Tibial nerve (tissue), 4 donors: ENCODE results near the gene LHX1. TPM values are rescaled to one million over a fixed set of nuclear protein-coding genes. Genes with fewer than 3 reads are reported as not detected.

Experiments used
- DNase-seq, 2 donors: peaks; one replicate each; pipeline ENCODE4 v3.0.0-alpha.2; 2019; ENCODE audit warnings: low spot score in 2 of 2
- H3K27ac ChIP-seq, 4 donors: fragments of 200-600 bp; sonication (generic) in 3 of 4; one replicate each; pipeline ENCODE4 v1.5.1; 2017 to 2019; ENCODE audit warnings: mild to moderate bottlenecking in 1 of 4
- H3K27me3 ChIP-seq, 2 donors: fragments of 200-600 bp; sonication (generic) in 1 of 2; one replicate each; pipeline versions ENCODE4 v1.5.1 to v1.6.0; 2017 to 2019
- H3K36me3 ChIP-seq, 3 donors: fragments of 200-600 bp; sonication (generic); one replicate each; pipeline ENCODE4 v1.5.1; 2018 to 2019
- H3K4me1 ChIP-seq, 4 donors: fragments of 200-600 bp; sonication (generic) in 3 of 4; one replicate each; pipeline ENCODE4 v1.5.1; 2017 to 2019
- H3K4me3 ChIP-seq, 4 donors: fragments of 200-600 bp; sonication (generic) in 3 of 4; one replicate each; pipeline ENCODE4 v1.5.1; 2017 to 2019; ENCODE audit warnings: mild to moderate bottlenecking in 1 of 4, moderate library complexity in 1 of 4
- H3K9me3 ChIP-seq, 4 donors: fragments of 200-600 bp; sonication (generic) in 3 of 4; one replicate each; pipeline ENCODE4 v1.5.1; 2017 to 2019
- EP300 ChIP-seq, 2 donors: sonication (generic); formaldehyde crosslinking; IDR thresholded peaks; one replicate each; pipeline ENCODE4 v1.6.1; 2017; ENCODE audit warnings: antibody characterized with exemption in 2 of 2, mild to moderate bottlenecking in 1 of 2
- POLR2A ChIP-seq, 2 donors: fragments of 450-650 bp; IDR thresholded peaks; one replicate each; pipeline ENCODE4 v1.6.1; 2017; ENCODE audit warnings: antibody characterized with exemption in 2 of 2, mild to moderate bottlenecking in 2 of 2, moderate library complexity in 2 of 2
- WGBS, 2 donors: methylation state at CpG; one replicate each; pipeline ENCODE4 v1.1.5; 2018; 5-methylcytosine and 5-hydroxymethylcytosine counted together
- total RNA-seq, 4 donors: library from RNA; depleted of rRNA; stranded (reverse); fragments of >200 nt; gene quantifications; one replicate each; pipeline ENCODE4 v1.1.0, GENCODE V29; 2016
- TF ChIP-seq, protein P1 (sequence below), 5 experiments: fragments of 200-600 bp in 3 of 5; fragments of 450-650 bp in 2 of 5; sonication (generic) in 3 of 5; IDR thresholded peaks; one replicate each; pipeline ENCODE4 v1.5.1; 2016 to 2019; ENCODE audit warnings: antibody characterized with exemption in 5 of 5, mild to moderate bottlenecking in 3 of 5, moderate library complexity in 2 of 5

LHX1 gene
- not detected for total RNA-seq

DNA sequence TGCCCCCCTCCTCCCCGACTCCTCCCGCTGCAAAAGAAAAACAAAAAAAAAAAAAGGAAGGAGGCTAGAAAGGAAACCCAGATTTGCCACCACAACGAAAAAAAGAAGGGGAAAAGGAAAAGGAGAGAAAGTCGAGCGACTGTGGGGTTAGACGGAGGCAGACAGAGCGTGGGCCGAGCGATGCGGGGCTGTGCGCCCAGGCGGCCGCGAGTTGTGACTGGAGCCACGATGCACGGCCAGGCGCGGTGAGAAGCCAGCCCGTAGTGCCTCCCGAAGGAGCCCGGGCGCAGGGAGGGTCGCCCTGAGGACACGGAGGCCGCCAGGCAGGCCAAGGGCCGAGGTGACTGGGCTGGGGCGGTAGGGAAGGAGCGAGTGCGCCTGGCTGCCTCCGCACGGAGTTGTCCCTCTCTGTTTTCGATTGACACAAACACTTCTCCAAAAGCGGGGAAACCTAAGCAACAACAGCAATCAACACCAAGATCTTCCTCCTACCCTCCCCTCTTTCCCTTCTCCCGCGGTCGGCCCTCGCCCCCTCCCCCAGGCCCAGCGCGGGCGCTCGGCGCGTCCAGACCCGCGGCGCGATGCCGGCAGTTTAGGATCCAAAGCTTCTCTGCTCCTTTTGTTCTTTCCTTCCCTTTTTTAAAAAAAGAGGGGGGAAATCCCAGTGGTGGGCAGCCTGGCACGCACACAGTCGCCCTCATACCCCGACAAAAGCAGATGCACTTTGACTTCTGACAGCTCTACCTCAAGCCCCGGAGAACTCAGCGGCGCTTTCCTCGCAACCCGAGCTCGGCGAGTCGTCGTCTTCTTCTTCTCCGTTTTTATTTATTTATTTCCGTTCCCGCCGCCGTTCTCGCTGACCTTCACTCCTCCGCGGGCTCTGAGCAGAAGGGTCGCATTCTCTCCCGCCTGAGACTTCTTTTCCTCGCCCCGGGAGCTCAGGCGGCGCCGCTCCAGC, at the start of gene LHX1:
TSS of gene LHX1 (plus strand) at position 475 of the 958 bp plus-strand sequence. CDS start 723 bp downstream, outside the sequence.
- Histone ChIP-seq H3K4me1 (peaks cover 0 to 95% (median 59%) of the 10 kb centered on the region in 4 donors), H3K27ac (no peak within 1 kb of the TSS), H3K27me3 (peaks cover 4 to 100% of the 10 kb centered on the region in 2 donors), H3K4me3 (peak within 1 kb of the TSS in 2 of 4 donors; percentile 11 to 30), H3K36me3 (no peaks in the 10 kb centered on the region), H3K9me3 (no peaks in the 10 kb centered on the region)
- DNase-seq = no peak
- 3 to 5% methylated on average over 70 to 75 of the region's 75 CpGs for WGBS, 2 donors
- TF ChIP-seq EP300 (IDR thresholded peaks at IDR 0.05) (peak in 1 of 2 donors; percentile 67), POLR2A (IDR thresholded peaks at IDR 0.05) (no peak)
- TF ChIP-seq, protein P1, sequence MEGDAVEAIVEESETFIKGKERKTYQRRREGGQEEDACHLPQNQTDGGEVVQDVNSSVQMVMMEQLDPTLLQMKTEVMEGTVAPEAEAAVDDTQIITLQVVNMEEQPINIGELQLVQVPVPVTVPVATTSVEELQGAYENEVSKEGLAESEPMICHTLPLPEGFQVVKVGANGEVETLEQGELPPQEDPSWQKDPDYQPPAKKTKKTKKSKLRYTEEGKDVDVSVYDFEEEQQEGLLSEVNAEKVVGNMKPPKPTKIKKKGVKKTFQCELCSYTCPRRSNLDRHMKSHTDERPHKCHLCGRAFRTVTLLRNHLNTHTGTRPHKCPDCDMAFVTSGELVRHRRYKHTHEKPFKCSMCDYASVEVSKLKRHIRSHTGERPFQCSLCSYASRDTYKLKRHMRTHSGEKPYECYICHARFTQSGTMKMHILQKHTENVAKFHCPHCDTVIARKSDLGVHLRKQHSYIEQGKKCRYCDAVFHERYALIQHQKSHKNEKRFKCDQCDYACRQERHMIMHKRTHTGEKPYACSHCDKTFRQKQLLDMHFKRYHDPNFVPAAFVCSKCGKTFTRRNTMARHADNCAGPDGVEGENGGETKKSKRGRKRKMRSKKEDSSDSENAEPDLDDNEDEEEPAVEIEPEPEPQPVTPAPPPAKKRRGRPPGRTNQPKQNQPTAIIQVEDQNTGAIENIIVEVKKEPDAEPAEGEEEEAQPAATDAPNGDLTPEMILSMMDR (IDR thresholded peaks at IDR 0.05) = no peak

DNA sequence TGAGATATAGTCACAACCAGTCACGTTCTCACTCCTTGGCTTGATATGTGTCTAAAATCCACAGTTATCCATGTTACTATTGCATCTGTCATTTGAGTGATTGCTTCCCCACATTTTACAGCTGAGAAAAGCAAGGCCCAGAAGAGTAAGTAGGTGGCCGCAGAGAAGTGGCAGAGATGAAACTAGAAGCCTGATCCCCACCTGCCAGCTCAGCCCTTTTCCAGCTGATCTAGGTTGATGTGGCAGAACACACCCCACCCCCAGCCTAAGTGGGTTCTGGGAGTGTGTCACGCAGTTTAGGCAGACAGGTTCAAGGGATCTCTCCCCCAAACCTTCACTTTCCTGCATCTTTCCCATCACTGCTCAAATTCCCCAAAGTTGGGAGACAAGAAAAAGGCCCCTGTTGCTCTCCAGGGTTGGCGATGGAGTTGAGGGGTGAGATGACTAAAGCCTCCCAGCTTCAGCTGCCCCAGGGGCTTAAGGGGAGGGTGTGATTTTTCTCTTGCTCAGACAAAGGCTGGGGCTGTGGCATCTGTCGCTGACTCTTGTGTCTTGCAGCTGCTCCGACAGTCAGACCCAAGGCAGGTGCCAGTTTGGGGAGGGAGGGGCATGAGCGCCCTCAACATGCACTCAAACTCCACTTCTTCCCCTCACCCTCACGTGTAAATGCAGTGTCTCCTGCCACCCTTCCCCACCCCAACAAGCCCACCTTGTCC, 48.9 kb upstream of the LHX1 start:
- Histone ChIP-seq H3K27me3 (peaks cover 0 to 44% of the 10 kb centered on the region in 2 donors), H3K36me3 (no peaks in the 10 kb centered on the region), H3K4me3 (no peak overlapping the region), H3K9me3 (no peaks in the 10 kb centered on the region), H3K4me1 (no peaks in the 10 kb centered on the region), H3K27ac (no peak overlapping the region)
- no peak for TF ChIP-seq EP300 (IDR thresholded peaks at IDR 0.05)
- TF ChIP-seq, protein P1 (IDR thresholded peaks at IDR 0.05) = no peak
- no peak for TF ChIP-seq POLR2A (IDR thresholded peaks at IDR 0.05)
- DNase-seq = no peak
- 71% methylated on average over 8 of the region's 8 CpGs for WGBS, 2 donors

DNA sequence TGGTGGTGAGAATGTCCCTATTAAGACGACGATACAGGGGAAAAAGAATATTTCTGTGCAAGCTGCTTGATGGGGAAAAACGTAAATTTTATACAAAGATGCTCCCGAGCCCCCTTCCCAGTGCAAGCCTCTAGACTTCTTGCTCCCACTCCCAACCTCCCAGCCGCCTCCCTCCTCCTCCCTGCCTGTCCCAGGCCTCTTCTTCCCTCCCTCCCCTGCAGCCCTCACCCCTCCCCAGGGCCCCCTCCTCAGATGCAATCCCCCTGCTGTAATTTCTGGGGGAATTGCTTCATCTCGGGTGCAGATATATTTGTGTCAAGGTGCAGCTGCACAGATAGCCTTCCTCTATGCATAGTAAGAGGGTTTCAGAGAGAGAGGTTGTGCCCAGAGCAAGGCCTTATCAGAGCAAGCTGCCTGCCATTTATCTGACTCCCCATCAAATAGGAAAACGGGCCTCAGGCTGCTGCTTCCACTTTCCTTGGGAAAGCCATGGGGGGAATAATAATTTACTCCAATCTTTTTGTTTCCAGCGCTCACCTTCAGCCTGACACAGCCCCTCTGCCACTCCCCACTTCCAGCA, 47.4 kb upstream of the LHX1 start:
- WGBS, 2 donors = 55 to 65% methylated on average over 8 of the region's 8 CpGs
- no peak for DNase-seq
- H3K36me3 ChIP-seq = no peaks in the 10 kb centered on the region

DNA sequence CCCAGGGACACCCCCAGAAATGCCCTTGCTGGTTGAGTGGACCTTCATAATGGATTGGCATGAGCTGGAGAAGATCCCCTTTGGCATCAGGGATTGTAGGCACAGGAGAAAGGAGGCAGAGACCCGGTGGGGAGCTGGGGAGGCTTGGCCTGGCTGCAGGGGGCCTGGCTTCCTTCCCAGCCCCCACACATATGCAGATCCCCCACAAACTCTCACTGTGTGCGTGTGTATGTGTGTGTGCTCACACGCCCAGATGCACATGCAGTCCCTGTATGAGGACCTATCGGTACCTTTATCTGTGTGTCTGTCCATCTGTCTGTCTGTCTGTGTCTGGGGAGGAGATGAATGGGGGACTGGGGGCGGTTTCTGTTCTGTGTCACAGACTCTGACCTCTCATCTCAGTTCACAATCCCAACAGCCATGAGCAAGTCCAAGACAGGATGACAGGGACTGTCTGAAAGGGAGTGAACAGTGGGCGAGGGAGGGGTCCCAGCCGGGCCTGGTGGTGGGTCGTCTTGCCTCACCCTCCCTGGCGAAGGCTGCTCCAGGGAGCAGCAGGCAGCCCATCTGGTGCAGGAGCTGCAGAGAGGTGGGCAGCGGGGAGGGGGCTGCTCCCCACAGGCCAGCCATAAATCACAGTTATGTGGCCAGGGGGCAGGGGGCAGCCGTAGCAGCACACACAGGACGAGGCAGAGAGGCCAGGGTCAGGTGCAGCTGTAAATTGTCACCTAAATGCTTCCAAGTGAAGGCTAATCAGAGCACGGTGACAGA, 46.7 kb upstream of the LHX1 start:
- no peak for TF ChIP-seq EP300 (IDR thresholded peaks at IDR 0.05)
- TF ChIP-seq POLR2A (IDR thresholded peaks at IDR 0.05) = no peak
- TF ChIP-seq, protein P1 (IDR thresholded peaks at IDR 0.05) = no peak
- WGBS, 2 donors = 47 to 64% methylated on average over 8 to 12 of the region's 13 CpGs
- DNase-seq = no peak
- Histone ChIP-seq H3K27me3 (peaks cover 0 to 24% of the 10 kb centered on the region in 2 donors), H3K4me3 (no peak overlapping the region), H3K36me3 (no peaks in the 10 kb centered on the region), H3K27ac (no peak overlapping the region), H3K4me1 (no peaks in the 10 kb centered on the region), H3K9me3 (no peaks in the 10 kb centered on the region)

More for the DNA sequence above, 47.4 kb upstream of the LHX1 start:
- H3K9me3 ChIP-seq = no peaks in the 10 kb centered on the region
- no peak overlapping the region for H3K4me3 ChIP-seq
- H3K4me1 ChIP-seq = no peaks in the 10 kb centered on the region
- TF ChIP-seq EP300 (IDR thresholded peaks at IDR 0.05) = no peak
- no peak for TF ChIP-seq POLR2A (IDR thresholded peaks at IDR 0.05)
- TF ChIP-seq, protein P1 (IDR thresholded peaks at IDR 0.05) = no peak
- peaks cover 0 to 30% of the 10 kb centered on the region in 2 donors for H3K27me3 ChIP-seq
- no peak overlapping the region for H3K27ac ChIP-seq
